Limb (tissue), 2 donors: ENCODE results near the gene OR51A2.
"Not testable (repeated sequence)": the region's sequence is repeated elsewhere in the genome, so short reads cannot be mapped to it uniquely, and the experiment has no call there.

Experiments
- DNase-seq, 2 donors: peaks; one replicate each; pipeline ENCODE4 v3.0.0-alpha.2; 2016; ENCODE audit errors: extremely low spot score in 2 of 2

Gene OR51A2

GRCh38 chr11:4955613-4956012 is at the start of gene OR51A2:
TSS of gene OR51A2 (minus strand) at chr11:4955713. CDS start at chr11:4955713, 0 bp downstream.
- DNase-seq = not testable (repeated sequence)

GRCh38 chr11:5004424-5005274 is 49.1 kb upstream of the OR51A2 start:
- DNase-seq = peak; percentile 57 to 69

GRCh38 chr11:4994551-4994950 is 39.0 kb upstream of the OR51A2 start, which contains the start of gene OR51L1:
TSS of gene OR51L1 (plus strand) at chr11:4994851. CDS start at chr11:4998983, 4,132 bp downstream.
- DNase-seq = no peak

GRCh38 chr11:4991060-4991459 is 35.5 kb upstream of the OR51A2 start:
- DNase-seq = no peak

GRCh38 chr11:4983841-4984240 is 28.3 kb upstream of the OR51A2 start:
- DNase-seq = no peak

- no peak for DNase-seq
Observed at GRCh38 chr11:4982678-4983077, 27.2 kb upstream of the OR51A2 start.

GRCh38 chr11:4979036-4979435 is 23.5 kb upstream of the OR51A2 start:
- peak in 1 of 2 donors; percentile 51 for DNase-seq

GRCh38 chr11:4975436-4975835 is 19.9 kb upstream of the OR51A2 start:
- no peak for DNase-seq

GRCh38 chr11:4962816-4963215 is 7.3 kb upstream of the OR51A2 start:
- DNase-seq = peak in 1 of 2 donors; percentile 17

- DNase-seq = no peak
Observed at GRCh38 chr11:4960877-4961276, 5.4 kb upstream of the OR51A2 start.

GRCh38 chr11:4957396-4957795 is 1.9 kb upstream of the OR51A2 start:
- no peak for DNase-seq

GRCh38 chr11:4947505-4947904 is 8.0 kb downstream of the OR51A2 start, which contains the start of gene OR51A4:
TSS of gene OR51A4 (minus strand) at chr11:4947605. CDS start at chr11:4947100, 505 bp downstream.
- no peak for DNase-seq

- DNase-seq = no peak
Observed at GRCh38 chr11:4936745-4937144, 18.8 kb downstream of the OR51A2 start.

GRCh38 chr11:4932751-4933150 is 22.8 kb downstream of the OR51A2 start:
- DNase-seq = no peak

GRCh38 chr11:4926608-4927007 is 28.9 kb downstream of the OR51A2 start:
- DNase-seq = no peak

GRCh38 chr11:4924239-4924638 is 31.3 kb downstream of the OR51A2 start, which contains the start of gene OR51G1:
TSS of gene OR51G1 (minus strand) at chr11:4924339. CDS start at chr11:4924339, 0 bp downstream.
- DNase-seq = no peak

GRCh38 chr11:4922304-4922703 is 33.2 kb downstream of the OR51A2 start:
- DNase-seq = no peak

- no peak for DNase-seq
Observed at GRCh38 chr11:4921796-4922195, 33.7 kb downstream of the OR51A2 start.

GRCh38 chr11:4919250-4919649 is 36.3 kb downstream of the OR51A2 start, which contains the start of gene OR51G2:
TSS of gene OR51G2 (minus strand) at chr11:4919350. CDS start at chr11:4915663, 3,687 bp downstream.
- no peak for DNase-seq

GRCh38 chr11:4916581-4916980 is 38.9 kb downstream of the OR51A2 start:
- DNase-seq = no peak
